ENCODE results near the gene ARHGAP10. TPM values are rescaled to one million over a fixed set of nuclear protein-coding genes. Genes with fewer than 3 reads are reported as not detected.
A peak's percentile ranks its signal among the peaks of the same experiment; 100 is the strongest.

ARHGAP10 gene
- total and polyA plus RNA-seq, 12 donors = 33.9 to 71.1 (median 60.7) TPM

- TF ChIP-seq CTCF (IDR thresholded peaks at IDR 0.05) = no peak
- 60 to 63% methylated on average over 11 of the region's 11 CpGs for WGBS, 2 donors
- ATAC-seq = peak; percentile 56 to 96 (median 82)
- Histone ChIP-seq H3K36me3 (peaks cover 0 to 34% (median 4%) of the 10 kb centered on the region in 9 donors), H3K27ac (peak overlapping the region in 9 of 10 donors; percentile 4 to 74 (median 57)), H3K9me3 (no peaks in the 10 kb centered on the region), H3K27me3 (no peaks in the 10 kb centered on the region), H3K4me1 (peaks cover 0 to 30% (median 5%) of the 10 kb centered on the region in 9 donors), H3K4me3 (no peak overlapping the region)
- intact Hi-C loops (cut with DNase I) = loop anchor here in 1 of 10 donors (10.0 kb wide), 1 partner anchor 497 kb away; no protein-coding TSS in a partner anchor
- peak; percentile 22 to 76 for DNase-seq
Observed at GRCh38 chr4:147927377-147928137, 195.7 kb downstream of the ARHGAP10 start.

GRCh38 chr4:147928400-147928799 lies 196.5 kb downstream of the ARHGAP10 start:
- 77 to 78% methylated on average over 5 of the region's 5 CpGs for WGBS, 2 donors
- no peak for TF ChIP-seq CTCF (IDR thresholded peaks at IDR 0.05)
- no peaks in the 10 kb centered on the region for H3K27me3 ChIP-seq
- H3K4me3 ChIP-seq = no peak overlapping the region
- H3K36me3 ChIP-seq = peaks cover 0 to 35% (median 4%) of the 10 kb centered on the region in 9 donors
- H3K9me3 ChIP-seq = no peaks in the 10 kb centered on the region
- ATAC-seq (no peak), DNase-seq (no peak)
- peak overlapping the region in 8 of 10 donors; percentile 36 to 74 (median 58) for H3K27ac ChIP-seq
- intact Hi-C loops (cut with DNase I) = loop anchor here in 1 of 10 donors (10.0 kb wide), 1 partner anchor 496 kb away; no protein-coding TSS in a partner anchor
- H3K4me1 ChIP-seq = peaks cover 0 to 35% (median 7%) of the 10 kb centered on the region in 9 donors

GRCh38 chr4:147929746-147930145 lies 197.9 kb downstream of the ARHGAP10 start:
- 73 to 82% methylated on average over 1 of the region's 1 CpG for WGBS, 2 donors
- Histone ChIP-seq H3K9me3 (no peaks in the 10 kb centered on the region), H3K27me3 (no peaks in the 10 kb centered on the region), H3K36me3 (peaks cover 0 to 35% (median 4%) of the 10 kb centered on the region in 9 donors), H3K27ac (no peak overlapping the region), H3K4me3 (no peak overlapping the region), H3K4me1 (peaks cover 0 to 35% (median 7%) of the 10 kb centered on the region in 9 donors)
- no peak for TF ChIP-seq CTCF (IDR thresholded peaks at IDR 0.05)
- ATAC-seq (no peak), DNase-seq (no peak)
- intact Hi-C loops (cut with DNase I) = loop anchor here in 1 of 10 donors (10.0 kb wide), 1 partner anchor 495 kb away; no protein-coding TSS in a partner anchor

- intact Hi-C loops (cut with DNase I) = no loop called here
- ATAC-seq (peak in 5 of 8 donors; percentile 41 to 71 (median 57)), DNase-seq (no peak)
- Histone ChIP-seq H3K4me3 (no peak overlapping the region), H3K27ac (no peak overlapping the region), H3K4me1 (peaks cover 0 to 29% (median 0%) of the 10 kb centered on the region in 9 donors), H3K36me3 (peaks cover 0 to 29% (median 4%) of the 10 kb centered on the region in 9 donors), H3K27me3 (no peaks in the 10 kb centered on the region), H3K9me3 (no peaks in the 10 kb centered on the region)
- peak in 6 of 9 donors; percentile 29 to 55 (median 36) for TF ChIP-seq CTCF (IDR thresholded peaks at IDR 0.05)
- 49 to 54% methylated on average over 4 of the region's 4 CpGs for WGBS, 2 donors
Observed at GRCh38 chr4:147933316-147933715, 201.4 kb downstream of the ARHGAP10 start.
